Smooth muscle cell of the umbilical artery (primary cell): Measurements from ENCODE around the gene SF3B2. TPM values are rescaled to one million over a fixed set of nuclear protein-coding genes. Genes with fewer than 3 reads are reported as not detected.

ENCODE experiments used
- total RNA-seq: library from RNA; depleted of rRNA; stranded (reverse); fragments of >200 nt; gene quantifications from 2 replicates; pipeline ENCODE4 v1.2.3, GENCODE V29; 2014

Gene SF3B2
- total RNA-seq, result 113 and 163 TPM in 2 replicates

GRCh38 chr11:66051766-66052663 lies at the start of gene SF3B2:
Gene SF3B2 (plus strand): TSS chr11:66052364. CDS start chr11:66052385, 21 bp downstream.

GRCh38 chr11:66011785-66012303 lies 40.3 kb upstream of the SF3B2 start, which contains the start of gene CST6:
Gene CST6 (plus strand): TSS chr11:66012008. CDS start chr11:66012045, 37 bp downstream.

GRCh38 chr11:66026017-66026529 lies 26.1 kb upstream of the SF3B2 start, which contains the start of gene CATSPER1:
Gene CATSPER1 (minus strand): TSS chr11:66026479. CDS start chr11:66026379, 100 bp downstream.

GRCh38 chr11:66048547-66049323 lies 3.4 kb upstream of the SF3B2 start, which contains the start of gene GAL3ST3:
Gene GAL3ST3 (minus strand): TSS chr11:66049161. CDS start chr11:66045415, 3,746 bp downstream.

GRCh38 chr11:66069715-66070603 lies 17.8 kb downstream of the SF3B2 start, which contains the start of gene PACS1:
Gene PACS1 (plus strand): TSS chr11:66070272. CDS start chr11:66070487, 215 bp downstream.

Other genes with a start within 250 kb of the SF3B2 start
- gene SNX32, start 218.4 kb upstream of the SF3B2 start, total RNA-seq, result 0.92 and 1.8 TPM in 2 replicates
- gene CFL1, start 194.2 kb upstream of the SF3B2 start, total RNA-seq, result 802 and 1,540 TPM in 2 replicates
- gene MUS81, start 191.9 kb upstream of the SF3B2 start, total RNA-seq, result 42.3 and 44.8 TPM in 2 replicates
- gene EFEMP2, start 179.6 kb upstream of the SF3B2 start, total RNA-seq, result 90.3 and 91.1 TPM in 2 replicates
- gene CTSW, start 172.5 kb upstream of the SF3B2 start, total RNA-seq, result not detected in 2 replicates
- 144 and 150 TPM in 2 replicates for gene FIBP, start 163.9 kb upstream of the SF3B2 start, total RNA-seq
- 34.0 and 44.2 TPM in 2 replicates for gene CCDC85B, start 161.7 kb upstream of the SF3B2 start, total RNA-seq
- gene FOSL1, start 152.0 kb upstream of the SF3B2 start, total RNA-seq, result 6.2 and 31.1 TPM in 2 replicates
- gene C11orf68, start 133.3 kb upstream of the SF3B2 start, total RNA-seq, result 21.1 and 28.4 TPM in 2 replicates
- gene DRAP1, start 132.9 kb upstream of the SF3B2 start, total RNA-seq, result 124 and 149 TPM in 2 replicates
- gene TSGA10IP, start 106.9 kb upstream of the SF3B2 start, total RNA-seq, result not detected in 2 replicates
- gene SART1, start 90.6 kb upstream of the SF3B2 start, total RNA-seq, result 34.1 and 39.3 TPM in 2 replicates
- gene EIF1AD, start 50.2 kb upstream of the SF3B2 start, total RNA-seq, result 33.3 and 46.9 TPM in 2 replicates
- 8.3 and 15.7 TPM in 2 replicates for gene BANF1, start 49.9 kb upstream of the SF3B2 start, total RNA-seq
- gene CST6, start 40.4 kb upstream of the SF3B2 start, total RNA-seq, result 0.51 TPM in 1 of 2 replicates, not detected in the other
- gene CATSPER1, start 25.9 kb upstream of the SF3B2 start, total RNA-seq, result not detected in 2 replicates
- 0.23 TPM in 1 of 2 replicates, not detected in the other for gene GAL3ST3, start 3.2 kb upstream of the SF3B2 start, total RNA-seq
- gene PACS1, start 17.9 kb downstream of the SF3B2 start, total RNA-seq, result 77.5 and 125 TPM in 2 replicates
- gene KLC2, start 205.3 kb downstream of the SF3B2 start, total RNA-seq, result 24.3 and 41.8 TPM in 2 replicates
- 60.3 and 122 TPM in 2 replicates for gene RAB1B, start 216.3 kb downstream of the SF3B2 start, total RNA-seq
- gene CNIH2, start 225.8 kb downstream of the SF3B2 start, total RNA-seq, result 0.37 TPM in 1 of 2 replicates, not detected in the other
- gene YIF1A, start 236.8 kb downstream of the SF3B2 start, total RNA-seq, result 152 and 209 TPM in 2 replicates
- gene TMEM151A, start 239.5 kb downstream of the SF3B2 start, total RNA-seq, result under 0.01 and 0.42 TPM in 2 replicates